HepG2 (cell line): ENCODE data around the gene ALB. TPM values are rescaled to one million over a fixed set of nuclear protein-coding genes. Genes with fewer than 3 reads are reported as not detected.

Experiments used
- ARID5B ChIP-seq: IDR thresholded peaks from 2 replicates; pipeline ENCODE4 v1.4.0; 2020; ENCODE audit warnings: mild to moderate bottlenecking, missing genetic modification reagents
- BCLAF1 ChIP-seq: fragments of 450-650 bp; IDR thresholded peaks from 2 replicates; pipeline ENCODE4 v1.6.1; 2017; ENCODE audit warnings: mild to moderate bottlenecking
- FOXA1 ChIP-seq, 2 experiments: fragments of 450-650 bp in 1 of 2; sonication (generic) in 1 of 2; formaldehyde crosslinking in 1 of 2; IDR thresholded peaks; 2 replicates each; pipeline versions ENCODE4 v1.4.0 to v1.6.1; 2016 to 2020; ENCODE audit warnings: missing genetic modification reagents in 1 of 2
- HNRNPLL ChIP-seq: fragments of 200-400 bp; formaldehyde crosslinking; IDR thresholded peaks from 2 replicates; pipeline ENCODE4 v1.6.1; 2017; ENCODE audit warnings: mild to moderate bottlenecking, low read depth, low read length; ENCODE audit not compliant: poor library complexity, severe bottlenecking
- KLF11 ChIP-seq: IDR thresholded peaks from 2 replicates; pipeline ENCODE4 v1.6.1; 2016; ENCODE audit warnings: missing compliant biosample characterization
- KLF12 ChIP-seq: sonication (generic); formaldehyde crosslinking; IDR thresholded peaks from 2 replicates; pipeline ENCODE4 v1.4.0; 2020; ENCODE audit warnings: missing genetic modification reagents, borderline replicate concordance
- POLR2G ChIP-seq: fragments of 200-400 bp; formaldehyde crosslinking; IDR thresholded peaks from 2 replicates; pipeline ENCODE4 v1.6.1; 2018; ENCODE audit warnings: mild to moderate bottlenecking, low read depth, low read length, moderate library complexity
- RFXAP ChIP-seq: sonication (generic); formaldehyde crosslinking; IDR thresholded peaks from 2 replicates; pipeline ENCODE4 v1.4.0; 2020; ENCODE audit warnings: missing genetic modification reagents, borderline replicate concordance
- SALL2 ChIP-seq: sonication (generic); formaldehyde crosslinking; IDR thresholded peaks from 2 replicates; pipeline ENCODE4 v1.8.1; 2023; ENCODE audit warnings: mild to moderate bottlenecking, missing genetic modification reagents, inconsistent platforms
- TFDP1 ChIP-seq: IDR thresholded peaks from 2 replicates; pipeline ENCODE4 v1.6.1; 2016; ENCODE audit warnings: missing compliant biosample characterization, missing genetic modification reagents, borderline replicate concordance
- ZNF142 ChIP-seq: sonication (generic); formaldehyde crosslinking; IDR thresholded peaks from 2 replicates; pipeline ENCODE4 v1.4.0; 2020; ENCODE audit warnings: missing genetic modification reagents
- ZNF572 ChIP-seq: sonication (generic); formaldehyde crosslinking; IDR thresholded peaks from 2 replicates; pipeline ENCODE4 v1.5.1; 2020; ENCODE audit warnings: mild to moderate bottlenecking, missing genetic modification reagents
- ZNF749 ChIP-seq: sonication (generic); formaldehyde crosslinking; IDR thresholded peaks from 2 replicates; pipeline ENCODE4 v1.8.0; 2022; ENCODE audit warnings: mild to moderate bottlenecking, missing genetic modification reagents, moderate library complexity, borderline replicate concordance
- ZNF773 ChIP-seq: sonication (generic); formaldehyde crosslinking; IDR thresholded peaks from 2 replicates; pipeline ENCODE4 v1.4.0; 2020; ENCODE audit warnings: missing genetic modification reagents, borderline replicate concordance
- ZSCAN21 ChIP-seq: sonication (generic); formaldehyde crosslinking; IDR thresholded peaks from 2 replicates; pipeline ENCODE4 v1.8.0; 2022; ENCODE audit warnings: mild to moderate bottlenecking, missing genetic modification reagents, moderate library complexity, borderline replicate concordance
- polyA plus RNA-seq, 8 experiments: library from polyadenylated mRNA; depleted of rRNA in 3 of 8; stranded (reverse) in 7 of 8; unstranded in 1 of 8; fragments of >200 nt; fragmentation: Illumina TruSeq in 4 of 8; extraction: Trizol in 4 of 8; gene quantifications; 2 replicates each; pipeline versions ENCODE4 v1.2.1 to v1.2.3, GENCODE V29; 2011 to 2016; ENCODE audit warnings: low read depth in 4 of 8, missing spikeins in 1 of 8, mixed read lengths in 1 of 8; ENCODE audit not compliant: insufficient read depth in 1 of 8
- total RNA-seq, 5 experiments: library from RNA; depleted of rRNA; stranded (reverse); fragments of >200 nt; fragmentation: Illumina TruSeq; extraction: Trizol; gene quantifications; 2 replicates each; pipeline ENCODE4 v1.2.3, GENCODE V29; 2016; ENCODE audit warnings: low read depth in 1 of 5

ALB gene
- total and polyA plus RNA-seq, 2 of the 13 experiments (the other 11 are each of a cell fraction or from before 2014, with no cell fraction given), result 22,259 to 22,625 TPM

GRCh38 chr4:73404042-73404441 is at the start of gene ALB (continued):
- peak; percentile 78; the same call in 1 of the 2 replicates for TF ChIP-seq ARID5B (CRISPR knock-in tag)
- TF ChIP-seq ZNF773 (CRISPR knock-in tag), result no peak
- TF ChIP-seq ZNF749 (CRISPR knock-in tag), result no peak
- no peak for TF ChIP-seq HNRNPLL
- 0 out of 2 replicates have a peak, but pooled peaks have one; percentile 55 for TF ChIP-seq RFXAP
- TF ChIP-seq SALL2 (CRISPR knock-in tag), result no peak
- no peak for TF ChIP-seq FOXA1 (IDR thresholded peaks at IDR 0.05)
- TF ChIP-seq FOXA1 (CRISPR knock-in tag; IDR thresholded peaks at IDR 0.05), result peak; percentile 5; the same call in 1 of the 2 replicates
- TF ChIP-seq ZNF572 (CRISPR knock-in tag), result no peak
- TF ChIP-seq ZNF142 (CRISPR knock-in tag), result no peak
- peak; percentile 84 for TF ChIP-seq POLR2G
- peak; percentile 65; the same call in 1 of the 2 replicates for TF ChIP-seq KLF11 (CRISPR knock-in tag)
- TF ChIP-seq TFDP1 (CRISPR knock-in tag), result no peak
- peak; percentile 50; the same call in 1 of the 2 replicates for TF ChIP-seq KLF12 (CRISPR knock-in tag)
- no peak for TF ChIP-seq ZSCAN21 (CRISPR knock-in tag)
- TF ChIP-seq BCLAF1, result no peak
